ENCODE data around the gene DAB1.

DNA sequence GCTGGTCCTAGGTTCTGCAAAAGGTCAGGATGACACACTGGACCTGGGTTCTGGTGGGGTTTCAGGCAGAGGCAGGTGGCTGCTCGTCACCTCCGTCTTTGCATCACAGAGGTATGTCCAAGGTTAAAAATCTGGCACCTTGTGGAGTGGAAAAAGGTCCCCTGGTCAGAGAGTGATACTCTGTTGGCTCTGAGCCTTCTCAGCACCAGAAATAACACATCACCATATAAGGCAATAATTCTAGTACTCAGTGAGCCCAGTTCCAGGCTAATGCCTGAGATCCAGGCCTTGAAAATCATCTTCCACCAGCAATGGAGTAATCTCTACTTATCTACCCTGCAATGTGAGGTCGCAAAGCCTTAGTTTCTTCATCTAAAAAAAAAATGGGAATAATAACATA, 330.7 kb downstream of the DAB1 start:
- TF ChIP-seq, protein P1, sequence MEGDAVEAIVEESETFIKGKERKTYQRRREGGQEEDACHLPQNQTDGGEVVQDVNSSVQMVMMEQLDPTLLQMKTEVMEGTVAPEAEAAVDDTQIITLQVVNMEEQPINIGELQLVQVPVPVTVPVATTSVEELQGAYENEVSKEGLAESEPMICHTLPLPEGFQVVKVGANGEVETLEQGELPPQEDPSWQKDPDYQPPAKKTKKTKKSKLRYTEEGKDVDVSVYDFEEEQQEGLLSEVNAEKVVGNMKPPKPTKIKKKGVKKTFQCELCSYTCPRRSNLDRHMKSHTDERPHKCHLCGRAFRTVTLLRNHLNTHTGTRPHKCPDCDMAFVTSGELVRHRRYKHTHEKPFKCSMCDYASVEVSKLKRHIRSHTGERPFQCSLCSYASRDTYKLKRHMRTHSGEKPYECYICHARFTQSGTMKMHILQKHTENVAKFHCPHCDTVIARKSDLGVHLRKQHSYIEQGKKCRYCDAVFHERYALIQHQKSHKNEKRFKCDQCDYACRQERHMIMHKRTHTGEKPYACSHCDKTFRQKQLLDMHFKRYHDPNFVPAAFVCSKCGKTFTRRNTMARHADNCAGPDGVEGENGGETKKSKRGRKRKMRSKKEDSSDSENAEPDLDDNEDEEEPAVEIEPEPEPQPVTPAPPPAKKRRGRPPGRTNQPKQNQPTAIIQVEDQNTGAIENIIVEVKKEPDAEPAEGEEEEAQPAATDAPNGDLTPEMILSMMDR (IDR thresholded peaks at IDR 0.05) = no peak
- TF ChIP-seq POLR2AphosphoS5 (IDR thresholded peaks at IDR 0.05) = no peak
- TF ChIP-seq EP300 (IDR thresholded peaks at IDR 0.05; ENCODE audit: low read depth) = no peak
- no peak for TF ChIP-seq POLR2A (IDR thresholded peaks at IDR 0.05)

Data from transverse colon (tissue), 4 donors.